ENCODE results near the gene KIAA0513. TPM values are rescaled to one million over a fixed set of nuclear protein-coding genes. Genes with fewer than 3 reads are reported as not detected.

Gene KIAA0513
- total RNA-seq, 2 donors from 2014 or later: 23.1 to 71.9 TPM

DNA sequence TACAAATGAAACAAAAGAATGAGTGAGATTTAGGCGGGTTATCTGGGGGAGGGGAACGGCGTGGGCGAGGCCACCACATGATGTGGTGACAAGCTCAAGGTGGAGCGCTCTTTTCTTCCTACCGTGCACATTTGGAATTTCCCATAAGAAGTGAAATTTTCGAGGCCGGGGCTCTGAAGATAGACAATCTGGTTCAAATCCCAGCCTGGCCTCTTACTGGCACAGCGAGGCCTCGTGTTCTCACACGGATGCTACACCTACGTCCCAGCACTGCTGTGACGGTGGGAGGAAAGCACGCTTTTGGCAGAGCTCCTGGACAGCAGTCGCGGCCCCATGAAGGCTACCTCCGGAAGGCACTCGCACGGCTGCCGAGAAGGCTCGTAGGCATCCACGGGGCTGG is 41.5 kb upstream of the KIAA0513 start:
- DNase-seq: no peak
- intact Hi-C loops (cut with DNase I): no loop called here
- ATAC-seq: no peak
- H3K36me3 ChIP-seq (replicated peaks in 1 of 2; ENCODE audit: insufficient read depth in 1 of 2, low read depth in 2 of 2): peaks cover 0 to 28% of the 10 kb centered on the region in 2 donors
- no peak overlapping the region for H3K27ac ChIP-seq
- no peak for TF ChIP-seq POLR2A (IDR thresholded peaks at IDR 0.05)
- TF ChIP-seq, protein P1, sequence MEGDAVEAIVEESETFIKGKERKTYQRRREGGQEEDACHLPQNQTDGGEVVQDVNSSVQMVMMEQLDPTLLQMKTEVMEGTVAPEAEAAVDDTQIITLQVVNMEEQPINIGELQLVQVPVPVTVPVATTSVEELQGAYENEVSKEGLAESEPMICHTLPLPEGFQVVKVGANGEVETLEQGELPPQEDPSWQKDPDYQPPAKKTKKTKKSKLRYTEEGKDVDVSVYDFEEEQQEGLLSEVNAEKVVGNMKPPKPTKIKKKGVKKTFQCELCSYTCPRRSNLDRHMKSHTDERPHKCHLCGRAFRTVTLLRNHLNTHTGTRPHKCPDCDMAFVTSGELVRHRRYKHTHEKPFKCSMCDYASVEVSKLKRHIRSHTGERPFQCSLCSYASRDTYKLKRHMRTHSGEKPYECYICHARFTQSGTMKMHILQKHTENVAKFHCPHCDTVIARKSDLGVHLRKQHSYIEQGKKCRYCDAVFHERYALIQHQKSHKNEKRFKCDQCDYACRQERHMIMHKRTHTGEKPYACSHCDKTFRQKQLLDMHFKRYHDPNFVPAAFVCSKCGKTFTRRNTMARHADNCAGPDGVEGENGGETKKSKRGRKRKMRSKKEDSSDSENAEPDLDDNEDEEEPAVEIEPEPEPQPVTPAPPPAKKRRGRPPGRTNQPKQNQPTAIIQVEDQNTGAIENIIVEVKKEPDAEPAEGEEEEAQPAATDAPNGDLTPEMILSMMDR (IDR thresholded peaks at IDR 0.05): no peak
- 90 to 95% methylated on average over 22 of the region's 22 CpGs for whole genome bisulfite sequencing, 2 donors
- no peaks in the 10 kb centered on the region for H3K9me3 ChIP-seq
- no peaks in the 10 kb centered on the region for H3K27me3 ChIP-seq
- peaks cover 20% of the 10 kb centered on the region for H3K4me1 ChIP-seq
- no peak overlapping the region for H3K4me3 ChIP-seq

GRCh38 chr16:84986879-84987278 is 40.7 kb upstream of the KIAA0513 start:
- peaks cover 0 to 26% of the 10 kb centered on the region in 2 donors for H3K36me3 ChIP-seq (replicated peaks in 1 of 2; ENCODE audit: insufficient read depth in 1 of 2, low read depth in 2 of 2)
- no peaks in the 10 kb centered on the region for H3K27me3 ChIP-seq
- TF ChIP-seq, protein P1 (IDR thresholded peaks at IDR 0.05): no peak
- no peak for TF ChIP-seq POLR2A (IDR thresholded peaks at IDR 0.05)
- H3K4me3 ChIP-seq: no peak overlapping the region
- no peak for DNase-seq
- peaks cover 17% of the 10 kb centered on the region for H3K4me1 ChIP-seq
- ATAC-seq: no peak
- 100% methylated on average over 1 of the region's 1 CpG for WGBS, 2 donors
- no peaks in the 10 kb centered on the region for H3K9me3 ChIP-seq
- no peak overlapping the region for H3K27ac ChIP-seq
- intact Hi-C loops (cut with DNase I): no loop called here

DNA sequence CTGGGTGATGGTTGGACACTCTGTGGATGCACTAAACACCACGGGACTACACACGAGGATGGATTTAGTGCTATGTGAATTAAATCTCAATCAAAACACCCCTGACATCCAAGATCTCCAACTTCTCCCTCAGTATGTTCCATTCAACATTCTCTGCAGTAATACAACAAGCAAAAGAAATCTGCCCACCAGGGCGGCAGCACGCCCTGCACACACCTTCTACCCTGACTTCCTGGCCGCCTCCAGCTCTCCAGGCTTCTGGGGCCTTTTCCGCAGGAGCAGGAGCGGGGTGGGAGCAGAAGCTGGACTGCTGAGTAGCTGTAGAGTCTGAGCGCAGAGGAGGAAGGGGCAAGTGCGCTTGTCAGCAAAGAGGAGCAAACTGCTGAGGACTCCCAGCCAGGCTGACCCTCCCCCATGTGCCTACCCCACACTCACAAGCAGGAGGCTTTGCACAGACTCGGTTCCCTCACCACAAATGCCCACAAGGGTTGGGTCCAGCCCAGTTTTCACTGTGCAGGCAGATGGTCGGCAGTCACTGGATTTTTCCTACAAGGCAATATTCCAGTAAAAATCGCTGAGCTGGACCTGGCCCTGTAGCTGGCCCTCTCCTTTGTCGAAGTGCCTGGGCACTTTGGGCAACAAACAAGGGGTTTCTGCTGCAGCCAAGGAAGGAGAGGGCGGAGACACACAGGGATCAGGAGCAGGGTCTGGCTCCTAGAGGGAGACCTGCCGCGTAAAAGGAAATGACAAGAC is 39.1 kb upstream of the KIAA0513 start:
- H3K27me3 ChIP-seq: no peaks in the 10 kb centered on the region
- peaks cover 4% of the 10 kb centered on the region for H3K4me1 ChIP-seq
- WGBS, 2 donors: 87 to 89% methylated on average over 14 to 16 of the region's 16 CpGs
- ATAC-seq (no peak), DNase-seq (no peak)
- H3K9me3 ChIP-seq: no peaks in the 10 kb centered on the region
- no peak overlapping the region for H3K27ac ChIP-seq
- no peak for TF ChIP-seq POLR2A (IDR thresholded peaks at IDR 0.05)
- TF ChIP-seq, protein P1 (IDR thresholded peaks at IDR 0.05): no peak
- peaks cover 0 to 26% of the 10 kb centered on the region in 2 donors for H3K36me3 ChIP-seq (replicated peaks in 1 of 2; ENCODE audit: insufficient read depth in 1 of 2, low read depth in 2 of 2)
- intact Hi-C loops (cut with DNase I): no loop called here
- H3K4me3 ChIP-seq: no peak overlapping the region

DNA sequence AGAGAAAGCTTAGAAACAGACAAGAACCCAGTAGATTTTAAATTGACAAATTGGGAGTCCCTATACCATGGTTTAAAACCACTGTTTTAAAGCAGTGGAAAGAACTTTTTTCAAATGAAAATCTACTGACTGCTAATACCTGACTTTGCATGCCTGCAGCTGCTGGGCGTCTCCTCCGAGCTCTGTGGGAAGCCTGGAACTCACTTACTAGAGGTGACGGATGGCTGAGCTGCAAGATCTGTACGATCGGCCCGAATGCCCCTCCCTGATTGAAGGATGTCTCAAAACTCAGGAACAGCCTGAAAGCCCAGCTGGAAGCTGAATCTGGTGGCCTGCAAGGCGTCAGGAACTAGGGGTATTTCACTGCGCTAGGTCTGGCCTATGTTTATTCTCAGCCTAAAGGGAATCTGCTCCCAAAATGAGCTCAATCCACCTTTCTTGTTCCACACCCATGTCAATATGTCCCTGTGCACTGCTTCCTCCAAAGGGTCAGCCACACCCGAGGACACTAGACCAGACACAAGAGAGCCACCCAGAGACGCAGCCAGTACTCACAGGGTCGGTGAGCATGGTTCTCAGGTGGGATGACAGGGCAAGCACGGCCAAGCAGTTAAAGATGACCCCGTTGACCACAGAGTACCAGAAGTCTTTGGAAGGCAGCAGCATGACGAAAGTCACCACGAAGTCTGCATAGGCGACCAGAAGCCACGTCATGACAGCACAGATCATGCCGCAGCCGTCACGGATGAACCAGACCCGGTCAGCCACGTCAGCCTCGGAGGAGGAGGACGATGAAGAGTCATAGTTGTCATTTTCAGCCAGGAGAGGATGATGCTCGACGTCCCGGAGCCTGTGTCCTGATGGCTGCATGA is 37.6 kb upstream of the KIAA0513 start:
- TF ChIP-seq POLR2A (IDR thresholded peaks at IDR 0.05): no peak
- TF ChIP-seq, protein P1 (IDR thresholded peaks at IDR 0.05): no peak
- DNase-seq (no peak), ATAC-seq (no peak)
- H3K9me3 ChIP-seq: no peaks in the 10 kb centered on the region
- H3K27me3 ChIP-seq: no peaks in the 10 kb centered on the region
- WGBS, 2 donors: 84 to 86% methylated on average over 21 to 27 of the region's 27 CpGs
- no peak overlapping the region for H3K4me3 ChIP-seq
- H3K27ac ChIP-seq: no peak overlapping the region
- H3K4me1 ChIP-seq: peaks cover 17% of the 10 kb centered on the region
- H3K36me3 ChIP-seq (replicated peaks in 1 of 2; ENCODE audit: insufficient read depth in 1 of 2, low read depth in 2 of 2): peaks cover 0 to 30% of the 10 kb centered on the region in 2 donors
- intact Hi-C loops (cut with DNase I): no loop called here

Measured in body of pancreas (tissue), 4 donors.